HG03457 (cell line): ENCODE results near the gene MAPRE2.
A peak's percentile ranks its signal among the peaks of the same experiment; 100 is the strongest.
"Not testable (repeated sequence)": the region's sequence is repeated elsewhere in the genome, so short reads cannot be mapped to it uniquely, and the experiment has no call there.

Source experiments
- ATAC-seq: cut with Tn5 transposase; IDR thresholded peaks from one replicate; pipeline ENCODE4 v1.9.1; 2021; ENCODE audit warnings: moderate number of reproducible peaks; ENCODE audit not compliant: unreplicated experiment

MAPRE2 gene

GRCh38 chr18:35143622-35144596 is 102.7 kb downstream of the MAPRE2 start:
- no peak for ATAC-seq

DNA sequence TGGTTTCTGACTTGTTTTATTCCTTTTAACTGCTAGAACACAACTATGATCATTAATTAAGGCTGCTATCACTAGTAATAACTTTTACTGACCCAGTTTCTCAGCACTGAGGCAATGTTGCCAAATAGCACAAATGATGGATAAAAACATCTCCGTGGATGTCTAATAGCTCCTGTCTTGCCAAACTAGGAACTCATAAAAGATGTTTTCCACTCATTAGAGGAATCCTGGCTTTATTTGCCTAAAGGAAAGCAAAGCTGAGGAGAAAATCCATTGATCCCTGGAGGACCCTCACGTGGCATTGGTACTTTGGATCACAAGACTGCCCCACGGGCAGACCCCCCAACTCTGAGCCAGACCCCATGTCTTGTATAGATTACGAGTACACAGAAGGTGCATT is 103.5 kb downstream of the MAPRE2 start:
- no peak for ATAC-seq

DNA sequence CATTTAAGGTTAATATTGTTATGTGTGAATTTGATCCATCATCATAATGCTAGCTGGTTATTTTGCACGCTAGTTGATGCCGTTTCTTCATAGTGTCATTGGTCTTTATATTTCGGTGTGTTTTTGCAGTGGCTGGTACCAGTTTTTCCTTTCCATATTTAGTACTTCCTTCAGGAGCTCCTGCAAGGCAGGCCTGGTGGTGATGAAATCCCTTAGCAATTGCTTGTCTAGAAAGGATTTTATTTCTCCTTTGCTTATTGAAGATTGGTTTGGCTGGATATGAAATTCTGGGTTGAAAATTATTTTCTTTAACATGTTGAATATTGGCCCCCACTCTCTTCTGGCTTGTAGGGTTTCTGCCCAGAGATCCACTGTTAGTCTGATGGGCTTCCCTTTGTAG is 109.0 kb downstream of the MAPRE2 start:
- not testable (repeated sequence) for ATAC-seq

DNA sequence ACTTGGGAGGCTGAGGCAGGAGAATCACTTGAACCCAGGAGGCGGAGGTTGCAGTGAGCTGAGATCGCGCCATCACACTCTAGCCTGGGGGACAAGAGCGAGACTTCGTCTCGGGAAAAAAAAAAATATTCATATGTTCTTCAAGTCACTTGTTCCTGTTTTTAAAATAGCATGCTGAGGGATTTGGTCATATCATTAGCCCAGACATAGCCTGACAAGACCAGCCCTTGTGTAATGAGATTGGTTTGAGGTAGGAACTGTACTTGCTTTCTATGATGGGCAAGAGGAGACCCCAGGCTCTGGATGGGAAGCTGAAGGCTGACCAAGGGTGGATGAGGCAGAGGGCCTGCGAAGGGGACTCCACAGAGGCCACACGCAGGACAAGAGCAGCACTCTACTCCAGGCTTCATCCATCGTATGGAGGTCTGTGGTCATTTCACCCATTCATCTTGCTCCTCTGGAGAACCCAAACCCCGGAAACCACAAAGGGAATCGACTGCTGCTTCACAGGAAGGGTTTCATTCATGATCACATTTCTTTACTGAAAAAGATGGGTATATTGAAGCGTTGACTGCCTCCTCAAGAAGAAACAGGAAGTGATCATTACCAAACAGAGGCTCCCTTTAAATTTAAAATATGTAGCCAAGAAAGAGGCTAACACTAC is 112.5 kb downstream of the MAPRE2 start:
- no peak for ATAC-seq

- ATAC-seq = no peak
These were observed 114.3 kb downstream of the MAPRE2 start for GRCh38 chr18:35155398-35156117.

- ATAC-seq = no peak
These were observed 116.0 kb downstream of the MAPRE2 start for GRCh38 chr18:35157181-35157580.

GRCh38 chr18:35158728-35159450 is 117.7 kb downstream of the MAPRE2 start:
- peak; percentile 68 for ATAC-seq

- ATAC-seq = no peak
These were observed 118.6 kb downstream of the MAPRE2 start for GRCh38 chr18:35159782-35160181.

- ATAC-seq = no peak
These were observed 120.3 kb downstream of the MAPRE2 start for GRCh38 chr18:35161485-35161884.

GRCh38 chr18:35161934-35162333 is 120.7 kb downstream of the MAPRE2 start:
- no peak for ATAC-seq

DNA sequence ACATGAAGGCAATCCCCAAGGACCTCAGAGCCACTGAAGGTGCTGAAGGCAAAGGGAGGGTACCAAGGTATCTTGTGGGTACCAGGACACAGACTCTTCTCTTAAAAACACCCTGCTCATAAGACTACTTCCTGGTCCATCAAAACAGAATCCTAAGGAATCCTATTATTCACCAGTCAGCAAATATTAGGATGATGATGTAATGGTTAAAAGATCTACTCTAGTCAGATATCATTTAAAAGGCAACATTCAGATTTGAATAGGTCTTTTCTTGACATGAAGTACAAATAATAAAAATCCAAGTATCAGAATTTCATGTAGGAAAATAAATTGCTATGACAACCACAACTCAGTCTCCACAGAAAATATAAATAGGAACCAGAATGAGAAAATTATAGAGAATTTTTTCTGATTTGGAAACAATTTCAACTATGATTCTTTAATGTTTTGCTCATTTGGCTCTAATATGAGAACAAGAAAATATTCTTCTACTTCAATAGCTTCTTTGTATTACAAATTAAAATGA is 121.9 kb downstream of the MAPRE2 start:
- ATAC-seq = no peak

- no peak for ATAC-seq
These were observed 122.5 kb downstream of the MAPRE2 start for GRCh38 chr18:35163721-35164120.

- ATAC-seq = no peak
These were observed 122.9 kb downstream of the MAPRE2 start for GRCh38 chr18:35164133-35164532.

GRCh38 chr18:35167332-35167731 is 126.1 kb downstream of the MAPRE2 start:
- no peak for ATAC-seq

GRCh38 chr18:35167857-35168256 is 126.6 kb downstream of the MAPRE2 start:
- no peak for ATAC-seq

DNA sequence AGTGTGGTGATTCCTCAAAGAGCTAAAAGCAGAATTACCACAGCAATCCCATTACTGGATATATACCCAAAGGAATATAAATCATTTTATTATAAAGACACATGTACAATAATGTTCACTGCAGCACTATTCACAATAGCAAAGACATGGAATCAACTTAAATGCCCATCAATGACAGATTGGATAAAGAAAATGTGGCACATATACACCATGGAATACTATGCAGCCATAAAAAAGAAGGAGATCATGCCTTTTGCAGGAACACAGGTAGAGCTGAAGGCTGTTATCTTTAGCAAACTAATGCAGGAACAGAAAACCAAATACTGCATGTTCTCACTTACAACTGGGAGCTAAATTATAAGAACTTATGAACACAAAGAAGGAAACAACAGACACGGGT is 129.1 kb downstream of the MAPRE2 start:
- not testable (repeated sequence) for ATAC-seq

DNA sequence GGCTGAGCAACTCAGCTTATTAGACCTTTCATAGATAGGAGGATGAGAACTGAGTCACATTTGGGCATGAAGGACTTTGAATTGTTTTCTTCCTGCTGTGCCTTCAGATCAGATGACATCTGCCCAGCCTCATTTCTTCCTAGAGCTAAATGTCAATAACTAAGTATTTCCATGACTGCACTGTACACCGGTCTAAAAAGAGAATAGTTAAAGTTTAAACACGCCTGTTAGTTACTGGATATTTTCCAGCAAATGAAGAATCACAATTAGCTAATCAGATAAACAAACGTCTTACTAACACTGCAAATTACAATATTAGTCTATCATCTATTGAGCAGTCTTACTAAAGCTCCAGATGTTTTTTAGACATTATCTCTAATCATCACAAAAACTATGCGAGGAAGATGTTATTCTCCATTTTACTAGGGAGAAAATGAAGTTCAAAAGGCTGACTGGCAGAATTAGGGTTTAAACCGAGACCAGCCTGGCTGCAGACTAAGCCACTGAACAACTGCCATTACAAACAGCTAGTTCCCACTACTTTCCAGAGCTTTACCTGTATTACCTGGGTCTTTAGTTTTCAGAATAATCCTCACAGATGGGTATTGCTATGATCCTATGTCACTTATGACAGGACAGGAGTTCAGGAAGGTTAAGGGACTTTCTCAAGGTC is 130.2 kb downstream of the MAPRE2 start:
- no peak for ATAC-seq

- ATAC-seq = no peak
These were observed 130.8 kb downstream of the MAPRE2 start for GRCh38 chr18:35172009-35172408.

DNA sequence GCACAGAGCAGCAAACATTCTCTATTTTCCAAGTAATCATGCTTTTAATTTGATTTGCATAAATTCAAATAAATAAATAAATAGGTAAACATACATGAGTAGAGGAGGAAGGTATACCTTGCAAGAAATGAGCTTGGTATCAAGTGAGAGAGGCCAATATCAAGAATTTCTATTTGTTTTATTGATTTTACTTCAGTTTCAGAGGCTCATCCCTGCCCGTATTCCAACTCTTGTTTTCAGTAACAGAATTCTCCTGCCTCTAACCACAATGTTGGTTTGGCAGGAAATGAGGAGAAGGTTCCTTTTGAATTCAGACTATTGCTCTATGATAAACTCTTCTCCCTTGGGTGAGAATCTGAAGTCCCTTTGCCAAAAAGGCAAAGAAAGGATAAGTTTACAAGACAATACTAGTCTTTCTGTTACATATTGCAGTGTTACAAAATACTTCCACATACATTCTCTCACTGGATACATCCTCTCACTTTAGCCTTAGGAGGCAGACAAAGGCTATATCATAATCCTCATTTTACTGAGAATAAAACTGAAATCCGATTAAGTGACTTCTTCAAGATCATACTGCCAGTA is 131.3 kb downstream of the MAPRE2 start:
- ATAC-seq = no peak
